ENCODE data around the gene IGFBP6. TPM values are rescaled to one million over a fixed set of nuclear protein-coding genes. Genes with fewer than 3 reads are reported as not detected.

IGFBP6 gene
- total RNA-seq, 1 experiment from 2014 or later, result 6.4 TPM

- POLR2A ChIA-PET, result interaction anchor here (0.6 to 1.0 kb wide), 8 partner anchors 13 to 331 kb away, joined by 3 to 7 read pairs (median 4); partner anchors contain the start of genes CSAD, EIF4B and ZNF740
- Mint-ChIP-seq H3K27ac (peak overlapping the region; percentile 91), H3K27me3 (ENCODE audit: low read depth) (peaks cover 33% of the 10 kb centered on the region), H3K9me3 (no peaks in the 10 kb centered on the region), H3K36me3 (peaks cover 7% of the 10 kb centered on the region), H3K4me1 (peaks cover 72% of the 10 kb centered on the region), H3K4me3 (peak overlapping the region; percentile 62)
- CTCF ChIA-PET, result interaction anchor here (0.5 to 8.7 kb wide), 40 partner anchors 8 to 452 kb away, joined by 3 to 97 read pairs (median 5); partner anchors contain the start of genes AAAS, EIF4B, IGFBP6 and KRT8
- TF ChIP-seq GRHL2 (CRISPR knock-in tag; IDR thresholded peaks at IDR 0.05; ENCODE audit: insufficient replicate concordance, severe bottlenecking) (no peak), RORB (CRISPR knock-in tag; IDR thresholded peaks at IDR 0.05) (no peak), TEAD1 (CRISPR knock-in tag; IDR thresholded peaks at IDR 0.05) (no peak), CBFB (CRISPR knock-in tag; IDR thresholded peaks at IDR 0.05; ENCODE audit: low read depth) (no peak), JUN (CRISPR knock-in tag; IDR thresholded peaks at IDR 0.05) (no peak), SMAD3 (CRISPR knock-in tag; IDR thresholded peaks at IDR 0.05; ENCODE audit: borderline replicate concordance) (peak; percentile 84; the same call in 1 of the 2 replicates), ZNF219 (CRISPR knock-in tag; IDR thresholded peaks at IDR 0.05; ENCODE audit: borderline replicate concordance) (no peak)
- TF ChIP-seq, protein P1, sequence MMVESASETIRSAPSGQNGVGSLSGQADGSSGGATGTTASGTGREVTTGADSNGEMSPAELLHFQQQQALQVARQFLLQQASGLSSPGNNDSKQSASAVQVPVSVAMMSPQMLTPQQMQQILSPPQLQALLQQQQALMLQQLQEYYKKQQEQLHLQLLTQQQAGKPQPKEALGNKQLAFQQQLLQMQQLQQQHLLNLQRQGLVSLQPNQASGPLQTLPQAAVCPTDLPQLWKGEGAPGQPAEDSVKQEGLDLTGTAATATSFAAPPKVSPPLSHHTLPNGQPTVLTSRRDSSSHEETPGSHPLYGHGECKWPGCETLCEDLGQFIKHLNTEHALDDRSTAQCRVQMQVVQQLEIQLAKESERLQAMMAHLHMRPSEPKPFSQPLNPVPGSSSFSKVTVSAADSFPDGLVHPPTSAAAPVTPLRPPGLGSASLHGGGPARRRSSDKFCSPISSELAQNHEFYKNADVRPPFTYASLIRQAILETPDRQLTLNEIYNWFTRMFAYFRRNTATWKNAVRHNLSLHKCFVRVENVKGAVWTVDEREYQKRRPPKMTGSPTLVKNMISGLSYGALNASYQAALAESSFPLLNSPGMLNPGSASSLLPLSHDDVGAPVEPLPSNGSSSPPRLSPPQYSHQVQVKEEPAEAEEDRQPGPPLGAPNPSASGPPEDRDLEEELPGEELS (CRISPR knock-in tag; IDR thresholded peaks at IDR 0.05), result no peak
- TF ChIP-seq, protein P2, sequence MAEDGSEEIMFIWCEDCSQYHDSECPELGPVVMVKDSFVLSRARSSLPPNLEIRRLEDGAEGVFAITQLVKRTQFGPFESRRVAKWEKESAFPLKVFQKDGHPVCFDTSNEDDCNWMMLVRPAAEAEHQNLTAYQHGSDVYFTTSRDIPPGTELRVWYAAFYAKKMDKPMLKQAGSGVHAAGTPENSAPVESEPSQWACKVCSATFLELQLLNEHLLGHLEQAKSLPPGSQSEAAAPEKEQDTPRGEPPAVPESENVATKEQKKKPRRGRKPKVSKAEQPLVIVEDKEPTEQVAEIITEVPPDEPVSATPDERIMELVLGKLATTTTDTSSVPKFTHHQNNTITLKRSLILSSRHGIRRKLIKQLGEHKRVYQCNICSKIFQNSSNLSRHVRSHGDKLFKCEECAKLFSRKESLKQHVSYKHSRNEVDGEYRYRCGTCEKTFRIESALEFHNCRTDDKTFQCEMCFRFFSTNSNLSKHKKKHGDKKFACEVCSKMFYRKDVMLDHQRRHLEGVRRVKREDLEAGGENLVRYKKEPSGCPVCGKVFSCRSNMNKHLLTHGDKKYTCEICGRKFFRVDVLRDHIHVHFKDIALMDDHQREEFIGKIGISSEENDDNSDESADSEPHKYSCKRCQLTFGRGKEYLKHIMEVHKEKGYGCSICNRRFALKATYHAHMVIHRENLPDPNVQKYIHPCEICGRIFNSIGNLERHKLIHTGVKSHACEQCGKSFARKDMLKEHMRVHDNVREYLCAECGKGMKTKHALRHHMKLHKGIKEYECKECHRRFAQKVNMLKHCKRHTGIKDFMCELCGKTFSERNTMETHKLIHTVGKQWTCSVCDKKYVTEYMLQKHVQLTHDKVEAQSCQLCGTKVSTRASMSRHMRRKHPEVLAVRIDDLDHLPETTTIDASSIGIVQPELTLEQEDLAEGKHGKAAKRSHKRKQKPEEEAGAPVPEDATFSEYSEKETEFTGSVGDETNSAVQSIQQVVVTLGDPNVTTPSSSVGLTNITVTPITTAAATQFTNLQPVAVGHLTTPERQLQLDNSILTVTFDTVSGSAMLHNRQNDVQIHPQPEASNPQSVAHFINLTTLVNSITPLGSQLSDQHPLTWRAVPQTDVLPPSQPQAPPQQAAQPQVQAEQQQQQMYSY (CRISPR knock-in tag; IDR thresholded peaks at IDR 0.05), result 0 out of 2 replicates have a peak, but pooled peaks have one; percentile 18
- DNase-seq (ENCODE audit: low spot score), result no peak
- peak; percentile 0; the same call in 1 of the 2 replicates for ATAC-seq
Measured at GRCh38 chr12:53048033-53048779, 49.3 kb upstream of the IGFBP6 start.

- peak overlapping the region; percentile 62 for H3K4me3 Mint-ChIP-seq
- peaks cover 7% of the 10 kb centered on the region for H3K36me3 Mint-ChIP-seq
- ATAC-seq (peak; percentile 9), DNase-seq (ENCODE audit: low spot score) (peak; percentile 58)
- H3K27ac Mint-ChIP-seq, result peak overlapping the region; percentile 85
- no peaks in the 10 kb centered on the region for H3K9me3 Mint-ChIP-seq
- CTCF ChIA-PET, result interaction anchor here (0.8 to 8.7 kb wide), 18 partner anchors 11 to 452 kb away, joined by 3 to 97 read pairs (median 7); partner anchors contain the start of genes AAAS, EIF4B, IGFBP6 and KRT8
- H3K4me1 Mint-ChIP-seq, result peaks cover 70% of the 10 kb centered on the region
- POLR2A ChIA-PET, result interaction anchor here (0.6 to 1.0 kb wide), 5 partner anchors 14 to 152 kb away, joined by 3 to 7 read pairs (median 4); partner anchors contain the start of genes CSAD, EIF4B and ZNF740
- H3K27me3 Mint-ChIP-seq (ENCODE audit: low read depth), result peaks cover 26% of the 10 kb centered on the region
- 0 out of 2 replicates have a peak, but pooled peaks have one; percentile 55 for TF ChIP-seq MAX (CRISPR knock-in tag; IDR thresholded peaks at IDR 0.05)
- no peak for TF ChIP-seq FOXP1 (CRISPR knock-in tag; IDR thresholded peaks at IDR 0.05; ENCODE audit: borderline replicate concordance)
- TF ChIP-seq NFE2L1 (CRISPR knock-in tag; IDR thresholded peaks at IDR 0.05), result no peak
- TF ChIP-seq, protein P3, sequence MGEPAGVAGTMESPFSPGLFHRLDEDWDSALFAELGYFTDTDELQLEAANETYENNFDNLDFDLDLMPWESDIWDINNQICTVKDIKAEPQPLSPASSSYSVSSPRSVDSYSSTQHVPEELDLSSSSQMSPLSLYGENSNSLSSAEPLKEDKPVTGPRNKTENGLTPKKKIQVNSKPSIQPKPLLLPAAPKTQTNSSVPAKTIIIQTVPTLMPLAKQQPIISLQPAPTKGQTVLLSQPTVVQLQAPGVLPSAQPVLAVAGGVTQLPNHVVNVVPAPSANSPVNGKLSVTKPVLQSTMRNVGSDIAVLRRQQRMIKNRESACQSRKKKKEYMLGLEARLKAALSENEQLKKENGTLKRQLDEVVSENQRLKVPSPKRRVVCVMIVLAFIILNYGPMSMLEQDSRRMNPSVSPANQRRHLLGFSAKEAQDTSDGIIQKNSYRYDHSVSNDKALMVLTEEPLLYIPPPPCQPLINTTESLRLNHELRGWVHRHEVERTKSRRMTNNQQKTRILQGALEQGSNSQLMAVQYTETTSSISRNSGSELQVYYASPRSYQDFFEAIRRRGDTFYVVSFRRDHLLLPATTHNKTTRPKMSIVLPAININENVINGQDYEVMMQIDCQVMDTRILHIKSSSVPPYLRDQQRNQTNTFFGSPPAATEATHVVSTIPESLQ (CRISPR knock-in tag; IDR thresholded peaks at IDR 0.05), result no peak
- TF ChIP-seq TEAD4 (CRISPR knock-in tag; IDR thresholded peaks at IDR 0.05), result peak; percentile 43; the same call in 1 of the 2 replicates
- TF ChIP-seq, protein P4, sequence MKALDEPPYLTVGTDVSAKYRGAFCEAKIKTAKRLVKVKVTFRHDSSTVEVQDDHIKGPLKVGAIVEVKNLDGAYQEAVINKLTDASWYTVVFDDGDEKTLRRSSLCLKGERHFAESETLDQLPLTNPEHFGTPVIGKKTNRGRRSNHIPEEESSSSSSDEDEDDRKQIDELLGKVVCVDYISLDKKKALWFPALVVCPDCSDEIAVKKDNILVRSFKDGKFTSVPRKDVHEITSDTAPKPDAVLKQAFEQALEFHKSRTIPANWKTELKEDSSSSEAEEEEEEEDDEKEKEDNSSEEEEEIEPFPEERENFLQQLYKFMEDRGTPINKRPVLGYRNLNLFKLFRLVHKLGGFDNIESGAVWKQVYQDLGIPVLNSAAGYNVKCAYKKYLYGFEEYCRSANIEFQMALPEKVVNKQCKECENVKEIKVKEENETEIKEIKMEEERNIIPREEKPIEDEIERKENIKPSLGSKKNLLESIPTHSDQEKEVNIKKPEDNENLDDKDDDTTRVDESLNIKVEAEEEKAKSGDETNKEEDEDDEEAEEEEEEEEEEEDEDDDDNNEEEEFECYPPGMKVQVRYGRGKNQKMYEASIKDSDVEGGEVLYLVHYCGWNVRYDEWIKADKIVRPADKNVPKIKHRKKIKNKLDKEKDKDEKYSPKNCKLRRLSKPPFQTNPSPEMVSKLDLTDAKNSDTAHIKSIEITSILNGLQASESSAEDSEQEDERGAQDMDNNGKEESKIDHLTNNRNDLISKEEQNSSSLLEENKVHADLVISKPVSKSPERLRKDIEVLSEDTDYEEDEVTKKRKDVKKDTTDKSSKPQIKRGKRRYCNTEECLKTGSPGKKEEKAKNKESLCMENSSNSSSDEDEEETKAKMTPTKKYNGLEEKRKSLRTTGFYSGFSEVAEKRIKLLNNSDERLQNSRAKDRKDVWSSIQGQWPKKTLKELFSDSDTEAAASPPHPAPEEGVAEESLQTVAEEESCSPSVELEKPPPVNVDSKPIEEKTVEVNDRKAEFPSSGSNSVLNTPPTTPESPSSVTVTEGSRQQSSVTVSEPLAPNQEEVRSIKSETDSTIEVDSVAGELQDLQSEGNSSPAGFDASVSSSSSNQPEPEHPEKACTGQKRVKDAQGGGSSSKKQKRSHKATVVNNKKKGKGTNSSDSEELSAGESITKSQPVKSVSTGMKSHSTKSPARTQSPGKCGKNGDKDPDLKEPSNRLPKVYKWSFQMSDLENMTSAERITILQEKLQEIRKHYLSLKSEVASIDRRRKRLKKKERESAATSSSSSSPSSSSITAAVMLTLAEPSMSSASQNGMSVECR (CRISPR knock-in tag; IDR thresholded peaks at IDR 0.05; ENCODE audit: borderline replicate concordance), result 0 out of 2 replicates have a peak, but pooled peaks have one; percentile 69
- TF ChIP-seq SOX15 (CRISPR knock-in tag; IDR thresholded peaks at IDR 0.05), result no peak
Measured at GRCh38 chr12:53048780-53049401, 48.6 kb upstream of the IGFBP6 start.

Data from WTC11 (cell line).